ENCODE data around the gene FSTL3. TPM values are rescaled to one million over a fixed set of nuclear protein-coding genes. Genes with fewer than 3 reads are reported as not detected.

The FSTL3 gene
- total and polyA plus RNA-seq, 2 of the 13 experiments (the other 11 are each of a cell fraction or from before 2014, with no cell fraction given), result 13.5 to 15.6 TPM

GRCh38 chr19:650121-650520 is 26.1 kb upstream of the FSTL3 start:
- CTCF ChIA-PET (ENCODE audit: low intra/inter-chr PET ratio, low total read pairs), result no interaction called here
- DNase-seq (ENCODE audit: low spot score) (no peak), ATAC-seq (no peak), FAIRE-seq (no peak)
- intact Hi-C loops (cut with micrococcal nuclease; ENCODE audit: unreplicated experiment), result no loop called here
- no peaks in the 10 kb centered on the region for H3K4me1 ChIP-seq (ENCODE audit: insufficient read depth, low read length)
- H3K9me3 ChIP-seq (ENCODE audit: low read length), result no peaks in the 10 kb centered on the region
- H3K27me3 ChIP-seq (ENCODE audit: control insufficient read depth in 1 of 2, insufficient read depth in 2 of 2, low read length in 2 of 2), result no peaks in the 10 kb centered on the region
- peaks cover 34 to 62% of the 10 kb centered on the region in 2 experiments; a peak in 4 of 5 replicates for H3K36me3 ChIP-seq (replicated peaks in 1 of 2; ENCODE audit: control insufficient read depth in 1 of 2, insufficient read depth in 2 of 2, low read length in 2 of 2)
- no peak overlapping the region for H3K4me3 ChIP-seq (replicated peaks in 1 of 3; ENCODE audit: insufficient read depth in 1 of 3, low read depth in 2 of 3, low read length in 3 of 3)
- H3K4me2 ChIP-seq (ENCODE audit: low read depth, low read length), result no peak overlapping the region
- no peak for TF ChIP-seq ZNF224 (CRISPR knock-in tag; IDR thresholded peaks at IDR 0.05)
- no peak for TF ChIP-seq SNAPC2 (CRISPR knock-in tag; IDR thresholded peaks at IDR 0.05)
- no peak for TF ChIP-seq NRL (CRISPR knock-in tag; IDR thresholded peaks at IDR 0.05; ENCODE audit: borderline replicate concordance)
- no peak for TF ChIP-seq ELF3 (CRISPR knock-in tag; IDR thresholded peaks at IDR 0.05)
- TF ChIP-seq ZBTB7B (CRISPR knock-in tag; IDR thresholded peaks at IDR 0.05), result no peak
- TF ChIP-seq ZSCAN9 (CRISPR knock-in tag; IDR thresholded peaks at IDR 0.05; ENCODE audit: borderline replicate concordance), result no peak
- TF ChIP-seq MTERF4 (CRISPR knock-in tag; IDR thresholded peaks at IDR 0.05), result no peak
- TF ChIP-seq PHB2 (IDR thresholded peaks at IDR 0.05; ENCODE audit: partially characterized antibody), result no peak
- no peak for TF ChIP-seq ZNF234 (CRISPR knock-in tag; conservative IDR thresholded peaks at IDR 0.05)
- TF ChIP-seq JARID2 (CRISPR knock-in tag; IDR thresholded peaks at IDR 0.05; ENCODE audit: insufficient replicate concordance), result no peak
- no peak for TF ChIP-seq ZNF451 (CRISPR knock-in tag; IDR thresholded peaks at IDR 0.05)
- no peak for TF ChIP-seq ATF6 (CRISPR knock-in tag; conservative IDR thresholded peaks at IDR 0.05)
- no peak for TF ChIP-seq DMAP1 (CRISPR knock-in tag; IDR thresholded peaks at IDR 0.05)
- TF ChIP-seq, protein P1, sequence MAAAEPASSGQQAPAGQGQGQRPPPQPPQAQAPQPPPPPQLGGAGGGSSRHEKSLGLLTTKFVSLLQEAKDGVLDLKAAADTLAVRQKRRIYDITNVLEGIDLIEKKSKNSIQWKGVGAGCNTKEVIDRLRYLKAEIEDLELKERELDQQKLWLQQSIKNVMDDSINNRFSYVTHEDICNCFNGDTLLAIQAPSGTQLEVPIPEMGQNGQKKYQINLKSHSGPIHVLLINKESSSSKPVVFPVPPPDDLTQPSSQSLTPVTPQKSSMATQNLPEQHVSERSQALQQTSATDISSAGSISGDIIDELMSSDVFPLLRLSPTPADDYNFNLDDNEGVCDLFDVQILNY (CRISPR knock-in tag; conservative IDR thresholded peaks at IDR 0.05), result no peak
- TF ChIP-seq, protein P2, sequence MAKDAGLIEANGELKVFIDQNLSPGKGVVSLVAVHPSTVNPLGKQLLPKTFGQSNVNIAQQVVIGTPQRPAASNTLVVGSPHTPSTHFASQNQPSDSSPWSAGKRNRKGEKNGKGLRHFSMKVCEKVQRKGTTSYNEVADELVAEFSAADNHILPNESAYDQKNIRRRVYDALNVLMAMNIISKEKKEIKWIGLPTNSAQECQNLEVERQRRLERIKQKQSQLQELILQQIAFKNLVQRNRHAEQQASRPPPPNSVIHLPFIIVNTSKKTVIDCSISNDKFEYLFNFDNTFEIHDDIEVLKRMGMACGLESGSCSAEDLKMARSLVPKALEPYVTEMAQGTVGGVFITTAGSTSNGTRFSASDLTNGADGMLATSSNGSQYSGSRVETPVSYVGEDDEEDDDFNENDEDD (CRISPR knock-in tag; IDR thresholded peaks at IDR 0.05; ENCODE audit: borderline replicate concordance), result no peak
- no peak for TF ChIP-seq CHCHD3 (CRISPR knock-in tag; IDR thresholded peaks at IDR 0.05)
- no peak for TF ChIP-seq SIN3A (IDR thresholded peaks at IDR 0.05; ENCODE audit: borderline replicate concordance, low read depth, low read length)
- peaks cover 38% of the 10 kb centered on the region for H4K20me1 ChIP-seq (ENCODE audit: insufficient read depth, low read length)
- 98% methylated on average over 7 of the region's 11 CpGs for WGBS (ENCODE audit: low lambda C conversion rate)
- POLR2A ChIA-PET, result interaction anchor here (1.0 kb wide), 1 partner anchor 9 kb away, joined by 3 read pairs; no protein-coding TSS in a partner anchor
- H3K9ac ChIP-seq (ENCODE audit: insufficient read depth, low read depth, low read length), result no peak overlapping the region
- H3K79me2 ChIP-seq (ENCODE audit: insufficient read depth, low read length), result peaks cover 27% of the 10 kb centered on the region
- no peak overlapping the region for H3K27ac ChIP-seq (ENCODE audit: extremely low read length, insufficient read depth, low read length)
- no TSS peak for BruUV-seq (replicated peaks)
- in situ Hi-C loops (cut with HindIII; ENCODE audit: extremely low pct_ligation_motif_present, low pct_unique_long_range_greater_than_20kb), result no loop called here
- no peak overlapping the region for H2AFZ ChIP-seq (ENCODE audit: low read length)

All from HepG2 (cell line).